HEK293 (cell line): Measurements from ENCODE around the gene FHIT.

Source experiments
- CTCF ChIA-PET: fragments of 350-600 bp; formaldehyde crosslinking; extraction: SDS; loops from one replicate; lab custom pipeline; 2021; ENCODE audit warnings: antibody characterized with exemption; lab: Yijun Ruan, JAX
- POLR2A ChIA-PET: fragments of 300-600 bp; formaldehyde crosslinking; extraction: SDS; loops from one replicate; lab custom pipeline; 2020; ENCODE audit warnings: antibody characterized with exemption, inconsistent platforms; lab: Yijun Ruan, JAX
- H3K27ac ChIP-seq: fragments of 200-500 bp; sonication (Bioruptor generic); 2 replicates; pipeline ENCODE4 v1.5.1; 2014; ENCODE audit warnings: low read depth, low read length, control low read depth, inconsistent platforms; ENCODE audit errors: extremely low read depth
- H3K36me3 ChIP-seq, 2 experiments: fragments of 200-500 bp in 1 of 2; sonication (Bioruptor generic) in 1 of 2; 1 replicate in 1 of 2; 2 replicates in 1 of 2; pipeline ENCODE4 v1.5.1; 2014 to 2017; ENCODE audit warnings: inconsistent platforms in 2 of 2, low read length in 2 of 2; ENCODE audit not compliant: control insufficient read depth in 2 of 2, insufficient read depth in 1 of 2
- H3K4me1 ChIP-seq: fragments of 200-500 bp; sonication (Bioruptor generic); 2 replicates; pipeline ENCODE4 v1.5.1; 2014; ENCODE audit warnings: mild to moderate bottlenecking, low read length, inconsistent platforms; ENCODE audit not compliant: control insufficient read depth, insufficient read depth
- H3K4me3 ChIP-seq: 2 replicates; pipeline ENCODE4 v1.5.1; 2011; ENCODE audit warnings: low read depth, mild to moderate bottlenecking, control low read depth, low read length, moderate library complexity
- H3K9me3 ChIP-seq: fragments of 200-500 bp; sonication (Bioruptor generic); 2 replicates; pipeline ENCODE4 v1.5.1; 2014; ENCODE audit warnings: low read depth, low read length, inconsistent platforms; ENCODE audit not compliant: control insufficient read depth, insufficient read depth
- KLF17 ChIP-seq: fragments of 450-650 bp; formaldehyde crosslinking; IDR thresholded peaks from 2 replicates; pipeline ENCODE4 v1.5.1; 2016; ENCODE audit warnings: missing biosample characterization, missing genetic modification characterization
- PRDM4 ChIP-seq: fragments of 450-650 bp; formaldehyde crosslinking; IDR thresholded peaks from 2 replicates; pipeline ENCODE4 v1.5.1; 2017; ENCODE audit warnings: missing biosample characterization, missing genetic modification characterization
- TSHZ1 ChIP-seq: fragments of 450-650 bp; formaldehyde crosslinking; IDR thresholded peaks from 2 replicates; pipeline ENCODE4 v1.5.1; 2016; ENCODE audit warnings: missing biosample characterization, missing genetic modification characterization, borderline replicate concordance
- ZBTB8A ChIP-seq: fragments of 450-650 bp; formaldehyde crosslinking; IDR thresholded peaks from 2 replicates; pipeline ENCODE4 v1.5.1; 2016; ENCODE audit warnings: missing biosample characterization, missing genetic modification characterization
- ZFP3 ChIP-seq: fragments of 450-650 bp; formaldehyde crosslinking; IDR thresholded peaks from 2 replicates; pipeline ENCODE4 v1.5.1; 2016; ENCODE audit warnings: low read depth, missing biosample characterization, missing genetic modification characterization
- ZNF114 ChIP-seq: fragments of 450-650 bp; formaldehyde crosslinking; IDR thresholded peaks from 2 replicates; pipeline ENCODE4 v1.5.0; 2017; ENCODE audit warnings: missing biosample characterization, missing genetic modification characterization
- ZNF18 ChIP-seq: fragments of 450-650 bp; formaldehyde crosslinking; IDR thresholded peaks from 2 replicates; pipeline ENCODE4 v1.5.1; 2016; ENCODE audit warnings: missing biosample characterization, missing genetic modification characterization
- ZNF214 ChIP-seq: fragments of 450-650 bp; formaldehyde crosslinking; IDR thresholded peaks from 2 replicates; pipeline ENCODE4 v1.5.1; 2017; ENCODE audit warnings: missing biosample characterization, mild to moderate bottlenecking, missing genetic modification characterization, borderline replicate concordance
- ZNF266 ChIP-seq: fragments of 450-650 bp; formaldehyde crosslinking; IDR thresholded peaks from 2 replicates; pipeline ENCODE4 v1.5.1; 2016; ENCODE audit warnings: missing biosample characterization, missing genetic modification characterization, low read depth
- ZNF280D ChIP-seq: fragments of 450-650 bp; formaldehyde crosslinking; IDR thresholded peaks from 2 replicates; pipeline ENCODE4 v1.5.1; 2016; ENCODE audit warnings: missing biosample characterization, missing genetic modification characterization
- ZNF366 ChIP-seq: fragments of 450-650 bp; formaldehyde crosslinking; conservative IDR thresholded peaks from 2 replicates; pipeline ENCODE4 v1.5.1; 2016; ENCODE audit warnings: missing biosample characterization, missing genetic modification characterization
- ZNF513 ChIP-seq: fragments of 450-650 bp; IDR thresholded peaks from 2 replicates; pipeline ENCODE4 v1.5.1; 2018; ENCODE audit warnings: missing biosample characterization, missing genetic modification characterization
- ZNF548 ChIP-seq: fragments of 450-650 bp; formaldehyde crosslinking; IDR thresholded peaks from 2 replicates; pipeline ENCODE4 v1.5.1; 2016; ENCODE audit warnings: missing biosample characterization, missing genetic modification characterization
- ZNF580 ChIP-seq: fragments of 450-650 bp; formaldehyde crosslinking; IDR thresholded peaks from 2 replicates; pipeline ENCODE4 v1.5.1; 2016; ENCODE audit warnings: missing biosample characterization, missing genetic modification characterization
- ZNF610 ChIP-seq: fragments of 450-650 bp; formaldehyde crosslinking; IDR thresholded peaks from 2 replicates; pipeline ENCODE4 v1.5.1; 2016; ENCODE audit warnings: missing biosample characterization, missing genetic modification characterization, borderline replicate concordance
- ZNF747 ChIP-seq: fragments of 450-650 bp; formaldehyde crosslinking; IDR thresholded peaks from 2 replicates; pipeline ENCODE4 v1.5.1; 2016; ENCODE audit warnings: missing biosample characterization, missing genetic modification characterization
- ZSCAN30 ChIP-seq: fragments of 450-650 bp; IDR thresholded peaks from 2 replicates; pipeline ENCODE4 v1.5.1; 2018; ENCODE audit warnings: missing biosample characterization, mild to moderate bottlenecking, missing genetic modification characterization, moderate library complexity

Gene FHIT

GRCh38 chr3:60399861-60400845, 851.1 kb downstream of the FHIT start:
- Histone ChIP-seq H3K9me3 (no peaks in the 10 kb centered on the region), H3K4me3 (no peak overlapping the region), H3K27ac (no peak overlapping the region), H3K36me3 (no peaks in the 10 kb centered on the region), H3K4me1 (no peaks in the 10 kb centered on the region)
- no peak for TF ChIP-seq ZNF18
- TF ChIP-seq ZNF214: no peak
- no peak for TF ChIP-seq ZSCAN30
- no peak for TF ChIP-seq ZNF114 (tag by site-specific recombination)
- TF ChIP-seq ZBTB8A (tag by site-specific recombination): no peak
- no peak for TF ChIP-seq ZNF548
- no peak for TF ChIP-seq ZNF580 (tag by site-specific recombination)
- POLR2A ChIA-PET: no interaction called here
- CTCF ChIA-PET: no interaction called here

- no peaks in the 10 kb centered on the region for H3K36me3 ChIP-seq
- CTCF ChIA-PET: no interaction called here
- no peak overlapping the region for H3K27ac ChIP-seq
- TF ChIP-seq ZNF266 (no peak), ZNF610 (tag by site-specific recombination) (no peak), ZNF366 (tag by site-specific recombination) (0 out of 2 replicates have a peak, but pooled peaks have one; percentile 13), TSHZ1 (tag by site-specific recombination) (no peak), ZFP3 (tag by site-specific recombination) (no peak), ZNF280D (tag by site-specific recombination) (no peak), PRDM4 (tag by site-specific recombination) (peak; percentile 42; the same call in 1 of the 2 replicates), ZNF513 (no peak), KLF17 (tag by site-specific recombination) (no peak), ZNF747 (tag by site-specific recombination) (no peak)
- H3K9me3 ChIP-seq: no peaks in the 10 kb centered on the region
- POLR2A ChIA-PET: no interaction called here
- H3K4me3 ChIP-seq: no peak overlapping the region
- H3K4me1 ChIP-seq: no peaks in the 10 kb centered on the region
Observed at GRCh38 chr3:60399292-60399691, 852.0 kb downstream of the FHIT start.
